ENCODE measurements around the gene IL12B.
"Not testable (repeated sequence)": the region's sequence is repeated elsewhere in the genome, so short reads cannot be mapped to it uniquely, and the experiment has no call there.

- not testable (repeated sequence) for TF ChIP-seq BHLHE40, RFX5 (IDR thresholded peaks at IDR 0.05; ENCODE audit: low read depth, low read length)
- TF ChIP-seq, protein P1, sequence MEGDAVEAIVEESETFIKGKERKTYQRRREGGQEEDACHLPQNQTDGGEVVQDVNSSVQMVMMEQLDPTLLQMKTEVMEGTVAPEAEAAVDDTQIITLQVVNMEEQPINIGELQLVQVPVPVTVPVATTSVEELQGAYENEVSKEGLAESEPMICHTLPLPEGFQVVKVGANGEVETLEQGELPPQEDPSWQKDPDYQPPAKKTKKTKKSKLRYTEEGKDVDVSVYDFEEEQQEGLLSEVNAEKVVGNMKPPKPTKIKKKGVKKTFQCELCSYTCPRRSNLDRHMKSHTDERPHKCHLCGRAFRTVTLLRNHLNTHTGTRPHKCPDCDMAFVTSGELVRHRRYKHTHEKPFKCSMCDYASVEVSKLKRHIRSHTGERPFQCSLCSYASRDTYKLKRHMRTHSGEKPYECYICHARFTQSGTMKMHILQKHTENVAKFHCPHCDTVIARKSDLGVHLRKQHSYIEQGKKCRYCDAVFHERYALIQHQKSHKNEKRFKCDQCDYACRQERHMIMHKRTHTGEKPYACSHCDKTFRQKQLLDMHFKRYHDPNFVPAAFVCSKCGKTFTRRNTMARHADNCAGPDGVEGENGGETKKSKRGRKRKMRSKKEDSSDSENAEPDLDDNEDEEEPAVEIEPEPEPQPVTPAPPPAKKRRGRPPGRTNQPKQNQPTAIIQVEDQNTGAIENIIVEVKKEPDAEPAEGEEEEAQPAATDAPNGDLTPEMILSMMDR (conservative IDR thresholded peaks at IDR 0.05; ENCODE audit: low read depth, low read length) = not testable (repeated sequence)
Measured at GRCh38 chr5:159350644-159351043, 20.4 kb upstream of the IL12B start.

Data from IMR-90 (cell line).